HG03280 (cell line): ENCODE measurements around the gene CARD19.

Source experiments
- ATAC-seq: cut with Tn5 transposase; IDR thresholded peaks from one replicate; pipeline ENCODE4 v1.9.1; 2021; ENCODE audit warnings: mild to moderate bottlenecking, moderate library complexity; ENCODE audit not compliant: unreplicated experiment

The CARD19 gene

GRCh38 chr9:93086447-93087224 lies 9.4 kb upstream of the CARD19 start:
- ATAC-seq, result no peak

GRCh38 chr9:93087971-93088655 lies 7.9 kb upstream of the CARD19 start:
- ATAC-seq, result no peak

- ATAC-seq, result no peak
These were observed 7.4 kb upstream of the CARD19 start for GRCh38 chr9:93088656-93089015.

- no peak for ATAC-seq
These were observed 7.0 kb upstream of the CARD19 start for GRCh38 chr9:93089024-93089423.

- no peak for ATAC-seq
These were observed 6.5 kb upstream of the CARD19 start for GRCh38 chr9:93089481-93089991.

- no peak for ATAC-seq
These were observed 5.8 kb upstream of the CARD19 start for GRCh38 chr9:93090091-93090655.

- no peak for ATAC-seq
These were observed 5.0 kb upstream of the CARD19 start for GRCh38 chr9:93091056-93091452.

- no peak for ATAC-seq
These were observed 4.5 kb upstream of the CARD19 start for GRCh38 chr9:93091453-93092081.

- ATAC-seq, result no peak
These were observed 3.6 kb upstream of the CARD19 start for GRCh38 chr9:93092251-93092991.

GRCh38 chr9:93093127-93093876 lies 2.7 kb upstream of the CARD19 start:
- ATAC-seq, result no peak

- ATAC-seq, result no peak
These were observed 1.9 kb upstream of the CARD19 start for GRCh38 chr9:93093877-93094657.

GRCh38 chr9:93094658-93095204 lies 1.3 kb upstream of the CARD19 start:
- no peak for ATAC-seq

- ATAC-seq, result peak; percentile 68
These were observed 549 bp upstream of the CARD19 start for GRCh38 chr9:93095205-93096130.

GRCh38 chr9:93096811-93097382 lies 880 bp downstream of the CARD19 start:
- ATAC-seq, result no peak

GRCh38 chr9:93097511-93098201 lies 1.6 kb downstream of the CARD19 start:
- ATAC-seq, result no peak

- no peak for ATAC-seq
These were observed 2.4 kb downstream of the CARD19 start for GRCh38 chr9:93098236-93098946.
